LoVo (cell line): ENCODE results near the gene RNF220.

Experiments
- DNase-seq: peaks from one replicate; pipeline ENCODE4 v3.0.0-alpha.2; 2016; ENCODE audit warnings: low spot score

RNF220 gene

GRCh38 chr1:44611419-44611818, 206.4 kb downstream of the RNF220 start:
- no peak for DNase-seq

- no peak for DNase-seq
Observed at GRCh38 chr1:44611866-44612265, 206.8 kb downstream of the RNF220 start.

GRCh38 chr1:44613941-44614340, 208.9 kb downstream of the RNF220 start:
- DNase-seq = no peak

- no peak for DNase-seq
Observed at GRCh38 chr1:44616284-44616990, 211.4 kb downstream of the RNF220 start.

- DNase-seq = no peak
Observed at GRCh38 chr1:44616991-44617702, 212.1 kb downstream of the RNF220 start.

GRCh38 chr1:44617703-44618029, 212.6 kb downstream of the RNF220 start:
- no peak for DNase-seq

- no peak for DNase-seq
Observed at GRCh38 chr1:44619261-44619900, 214.3 kb downstream of the RNF220 start.

GRCh38 chr1:44620072-44620471, 215.0 kb downstream of the RNF220 start:
- DNase-seq = no peak

- DNase-seq = no peak
Observed at GRCh38 chr1:44621841-44622286, 216.8 kb downstream of the RNF220 start.

- no peak for DNase-seq
Observed at GRCh38 chr1:44624268-44624901, 219.3 kb downstream of the RNF220 start.

- no peak for DNase-seq
Observed at GRCh38 chr1:44625348-44625747, 220.3 kb downstream of the RNF220 start.

- DNase-seq = no peak
Observed at GRCh38 chr1:44628962-44629756, 224.1 kb downstream of the RNF220 start.

- DNase-seq = no peak
Observed at GRCh38 chr1:44630116-44630515, 225.1 kb downstream of the RNF220 start.

GRCh38 chr1:44631333-44631646, 226.2 kb downstream of the RNF220 start:
- no peak for DNase-seq

GRCh38 chr1:44631647-44632539, 226.8 kb downstream of the RNF220 start:
- DNase-seq = peak; percentile 87

GRCh38 chr1:44632598-44632997, 227.5 kb downstream of the RNF220 start:
- no peak for DNase-seq

- no peak for DNase-seq
Observed at GRCh38 chr1:44634606-44635189, 229.6 kb downstream of the RNF220 start.

GRCh38 chr1:44635439-44635838, 230.4 kb downstream of the RNF220 start:
- DNase-seq = no peak

GRCh38 chr1:44636083-44636687, 231.1 kb downstream of the RNF220 start:
- DNase-seq = no peak
